Natural killer cell (primary cell): ENCODE results near the gene PSMA7. TPM values are rescaled to one million over a fixed set of nuclear protein-coding genes. Genes with fewer than 3 reads are reported as not detected.

ENCODE experiments used
- ATAC-seq, 3 donors: fragments of 150-1000 bp in 2 of 3; fragments of 200-7000 bp in 1 of 3; cut with Tn5 transposase; 1 replicate in 1 of 3; 2 replicates in 2 of 3; pipeline ENCODE4 v1.10.0; 2021; ENCODE audit warnings: mild to moderate bottlenecking in 2 of 3, moderate library complexity in 2 of 3
- DNase-seq, 2 donors: peaks; one replicate each; pipeline versions ENCODE4 v3.0.0 to v3.0.0-alpha.2; 2013 to 2021; ENCODE audit warnings: mixed read lengths in 1 of 2
- H3K27ac ChIP-seq: one replicate; pipeline ENCODE4 v1.5.1; 2013; ENCODE audit warnings: mild to moderate bottlenecking, low read length
- H3K27me3 ChIP-seq: one replicate; pipeline ENCODE4 v1.6.1; 2013; ENCODE audit warnings: low read length; ENCODE audit not compliant: control insufficient read depth, insufficient read depth
- H3K36me3 ChIP-seq: one replicate; pipeline ENCODE4 v1.6.1; 2013; ENCODE audit warnings: low read length; ENCODE audit not compliant: control insufficient read depth, insufficient read depth
- H3K4me1 ChIP-seq: one replicate; pipeline ENCODE4 v1.6.1; 2013; ENCODE audit warnings: low read length; ENCODE audit not compliant: control insufficient read depth, insufficient read depth
- H3K4me3 ChIP-seq: one replicate; pipeline ENCODE4 v1.5.1; 2013; ENCODE audit warnings: low read length
- H3K9me3 ChIP-seq: one replicate; pipeline ENCODE4 v1.6.1; 2013; ENCODE audit warnings: low read length; ENCODE audit not compliant: control insufficient read depth, insufficient read depth
- H3K27ac Mint-ChIP-seq, 2 donors: one replicate each; pipeline ENCODE4 v1.8.0; 2022; ENCODE audit warnings: mild to moderate bottlenecking in 2 of 2, mixed read lengths in 2 of 2, moderate library complexity in 1 of 2
- H3K27me3 Mint-ChIP-seq, 2 donors: one replicate each; pipeline ENCODE4 v1.8.0; 2022; ENCODE audit warnings: low read depth in 2 of 2, mixed read lengths in 2 of 2
- H3K36me3 Mint-ChIP-seq: one replicate; pipeline ENCODE4 v1.8.0; 2022; ENCODE audit warnings: mixed read lengths
- H3K4me1 Mint-ChIP-seq, 2 donors: one replicate each; pipeline ENCODE4 v1.8.0; 2022; ENCODE audit warnings: mixed read lengths in 2 of 2
- H3K4me3 Mint-ChIP-seq: one replicate; pipeline ENCODE4 v1.8.0; 2022; ENCODE audit warnings: mild to moderate bottlenecking, moderate library complexity, mixed read lengths
- H3K9me3 Mint-ChIP-seq, 2 donors: one replicate each; pipeline ENCODE4 v1.8.0; 2022; ENCODE audit warnings: mixed read lengths in 2 of 2
- WGBS: methylation state at CpG from one replicate; pipeline ENCODE4 v1.1.7; 2013; ENCODE audit warnings: missing lambda C conversion rate; ENCODE audit not compliant: insufficient coverage; 5-methylcytosine and 5-hydroxymethylcytosine counted together
- intact Hi-C: fragments of 100-400 bp; cut with micrococcal nuclease; formaldehyde crosslinking; loops from one replicate; pipeline ENCODE4 v1.14.2; 2022
- total RNA-seq, 4 donors: library from RNA; stranded (reverse); fragments of 120-200 nt in 1 of 4; gene quantifications; one replicate each; pipeline versions ENCODE4 v1.2.3 to v1.2.4, GENCODE V29; 2013 to 2022
- TF ChIP-seq, protein P1 (sequence below): fragments of 200-600 bp; IDR thresholded peaks from one replicate; pipeline ENCODE4 v1.8.0; 2022; ENCODE audit warnings: antibody characterized with exemption

Gene PSMA7
- total RNA-seq, 3 donors from 2014 or later (not counting 1 experiment from before 2014, with no cell fraction given): 154 to 177 (median 168) TPM

- peaks cover 5% of the 10 kb centered on the region for H3K27me3 ChIP-seq
- DNase-seq: no peak
- no peaks in the 10 kb centered on the region for H3K36me3 ChIP-seq
- no peaks in the 10 kb centered on the region for H3K36me3 Mint-ChIP-seq
- H3K27ac ChIP-seq: no peak overlapping the region
- no peaks in the 10 kb centered on the region for H3K4me1 Mint-ChIP-seq
- H3K27ac Mint-ChIP-seq: no peak overlapping the region
- H3K9me3 ChIP-seq: no peaks in the 10 kb centered on the region
- 94% methylated on average over 17 of the region's 17 CpGs for WGBS
- H3K4me3 ChIP-seq: no peak overlapping the region
- H3K9me3 Mint-ChIP-seq: no peaks in the 10 kb centered on the region
- ATAC-seq: peak in 1 of 3 donors; percentile 41
- TF ChIP-seq, protein P1, sequence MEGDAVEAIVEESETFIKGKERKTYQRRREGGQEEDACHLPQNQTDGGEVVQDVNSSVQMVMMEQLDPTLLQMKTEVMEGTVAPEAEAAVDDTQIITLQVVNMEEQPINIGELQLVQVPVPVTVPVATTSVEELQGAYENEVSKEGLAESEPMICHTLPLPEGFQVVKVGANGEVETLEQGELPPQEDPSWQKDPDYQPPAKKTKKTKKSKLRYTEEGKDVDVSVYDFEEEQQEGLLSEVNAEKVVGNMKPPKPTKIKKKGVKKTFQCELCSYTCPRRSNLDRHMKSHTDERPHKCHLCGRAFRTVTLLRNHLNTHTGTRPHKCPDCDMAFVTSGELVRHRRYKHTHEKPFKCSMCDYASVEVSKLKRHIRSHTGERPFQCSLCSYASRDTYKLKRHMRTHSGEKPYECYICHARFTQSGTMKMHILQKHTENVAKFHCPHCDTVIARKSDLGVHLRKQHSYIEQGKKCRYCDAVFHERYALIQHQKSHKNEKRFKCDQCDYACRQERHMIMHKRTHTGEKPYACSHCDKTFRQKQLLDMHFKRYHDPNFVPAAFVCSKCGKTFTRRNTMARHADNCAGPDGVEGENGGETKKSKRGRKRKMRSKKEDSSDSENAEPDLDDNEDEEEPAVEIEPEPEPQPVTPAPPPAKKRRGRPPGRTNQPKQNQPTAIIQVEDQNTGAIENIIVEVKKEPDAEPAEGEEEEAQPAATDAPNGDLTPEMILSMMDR: no peak
- no peaks in the 10 kb centered on the region for H3K4me1 ChIP-seq
- H3K4me3 Mint-ChIP-seq: no peak overlapping the region
- peaks cover 8 to 14% of the 10 kb centered on the region in 2 donors for H3K27me3 Mint-ChIP-seq
- intact Hi-C loops: no loop called here
Observed at GRCh38 chr20:62087632-62088031, 55.6 kb downstream of the PSMA7 start.

GRCh38 chr20:62087227-62087626 is 56.0 kb downstream of the PSMA7 start:
- DNase-seq (no peak), ATAC-seq (no peak)
- Mint-ChIP-seq H3K9me3 (no peaks in the 10 kb centered on the region), H3K27ac (no peak overlapping the region), H3K36me3 (no peaks in the 10 kb centered on the region), H3K27me3 (peaks cover 8 to 14% of the 10 kb centered on the region in 2 donors), H3K4me3 (no peak overlapping the region), H3K4me1 (no peaks in the 10 kb centered on the region)
- no peaks in the 10 kb centered on the region for H3K36me3 ChIP-seq
- peaks cover 5% of the 10 kb centered on the region for H3K27me3 ChIP-seq
- no peaks in the 10 kb centered on the region for H3K9me3 ChIP-seq
- no peak overlapping the region for H3K27ac ChIP-seq
- H3K4me3 ChIP-seq: no peak overlapping the region
- H3K4me1 ChIP-seq: no peaks in the 10 kb centered on the region
- TF ChIP-seq, protein P1: no peak
- WGBS: 55% methylated on average over 11 of the region's 11 CpGs
- intact Hi-C loops: no loop called here

Other genes starting within 250 kb of the PSMA7 start
- 10 to 100 TPM; 30.0 to 35.1 (median 30.3) TPM for gene TAF4, start 77.5 kb downstream of the PSMA7 start, total RNA-seq
- 10 to 100 TPM; 41.1 to 56.2 (median 47.3) TPM for gene LSM14B, start 20.9 kb downstream of the PSMA7 start, total RNA-seq
- 10 to 100 TPM; 19.1 to 26.0 (median 23.7) TPM for gene SS18L1, start 375 bp upstream of the PSMA7 start, total RNA-seq
- gene MTG2, start 39.6 kb upstream of the PSMA7 start, total RNA-seq: 10 to 100 TPM; 16.8 to 25.8 (median 25.3) TPM
- gene HRH3, start 76.9 kb upstream of the PSMA7 start, total RNA-seq: not detected
- gene OSBPL2, start 95.1 kb upstream of the PSMA7 start, total RNA-seq: 100 to 1,000 TPM in 2 of 3 donors, 10 to 100 TPM in 1; 77.9 to 112 (median 104) TPM
- 10 to 100 TPM; 81.4 to 88.4 (median 84.6) TPM for gene ADRM1, start 159.6 kb upstream of the PSMA7 start, total RNA-seq
- gene LAMA5, start 223.9 kb upstream of the PSMA7 start, total RNA-seq: 1 to 10 TPM; 1.0 to 4.3 (median 1.4) TPM
- 1,000 to 10,000 TPM in 2 of 3 donors, 100 to 1,000 TPM in 1; 887 to 1,244 (median 1,112) TPM for gene RPS21, start 243.7 kb upstream of the PSMA7 start, total RNA-seq